HG03103 (cell line): ENCODE results near the gene SLC22A3.
"Not testable (repeated sequence)": the region's sequence is repeated elsewhere in the genome, so short reads cannot be mapped to it uniquely, and the experiment has no call there.

Experiments used
- ATAC-seq: cut with Tn5 transposase; IDR thresholded peaks from one replicate; pipeline ENCODE4 v1.9.1; 2021; ENCODE audit warnings: low read depth; ENCODE audit not compliant: unreplicated experiment

SLC22A3 gene

GRCh38 chr6:160476056-160476455 is 127.9 kb downstream of the SLC22A3 start:
- ATAC-seq: not testable (repeated sequence)

GRCh38 chr6:160477072-160477471 is 128.9 kb downstream of the SLC22A3 start:
- ATAC-seq: not testable (repeated sequence)

GRCh38 chr6:160477901-160478300 is 129.7 kb downstream of the SLC22A3 start:
- no peak for ATAC-seq

GRCh38 chr6:160487116-160487515 is 138.9 kb downstream of the SLC22A3 start:
- ATAC-seq: no peak

GRCh38 chr6:160489091-160489490 is 140.9 kb downstream of the SLC22A3 start:
- no peak for ATAC-seq

GRCh38 chr6:160494576-160494975 is 146.4 kb downstream of the SLC22A3 start:
- no peak for ATAC-seq

GRCh38 chr6:160500639-160501038 is 152.5 kb downstream of the SLC22A3 start:
- ATAC-seq: no peak
